ENCODE results near the gene ATP6V0C.

ATP6V0C gene

DNA sequence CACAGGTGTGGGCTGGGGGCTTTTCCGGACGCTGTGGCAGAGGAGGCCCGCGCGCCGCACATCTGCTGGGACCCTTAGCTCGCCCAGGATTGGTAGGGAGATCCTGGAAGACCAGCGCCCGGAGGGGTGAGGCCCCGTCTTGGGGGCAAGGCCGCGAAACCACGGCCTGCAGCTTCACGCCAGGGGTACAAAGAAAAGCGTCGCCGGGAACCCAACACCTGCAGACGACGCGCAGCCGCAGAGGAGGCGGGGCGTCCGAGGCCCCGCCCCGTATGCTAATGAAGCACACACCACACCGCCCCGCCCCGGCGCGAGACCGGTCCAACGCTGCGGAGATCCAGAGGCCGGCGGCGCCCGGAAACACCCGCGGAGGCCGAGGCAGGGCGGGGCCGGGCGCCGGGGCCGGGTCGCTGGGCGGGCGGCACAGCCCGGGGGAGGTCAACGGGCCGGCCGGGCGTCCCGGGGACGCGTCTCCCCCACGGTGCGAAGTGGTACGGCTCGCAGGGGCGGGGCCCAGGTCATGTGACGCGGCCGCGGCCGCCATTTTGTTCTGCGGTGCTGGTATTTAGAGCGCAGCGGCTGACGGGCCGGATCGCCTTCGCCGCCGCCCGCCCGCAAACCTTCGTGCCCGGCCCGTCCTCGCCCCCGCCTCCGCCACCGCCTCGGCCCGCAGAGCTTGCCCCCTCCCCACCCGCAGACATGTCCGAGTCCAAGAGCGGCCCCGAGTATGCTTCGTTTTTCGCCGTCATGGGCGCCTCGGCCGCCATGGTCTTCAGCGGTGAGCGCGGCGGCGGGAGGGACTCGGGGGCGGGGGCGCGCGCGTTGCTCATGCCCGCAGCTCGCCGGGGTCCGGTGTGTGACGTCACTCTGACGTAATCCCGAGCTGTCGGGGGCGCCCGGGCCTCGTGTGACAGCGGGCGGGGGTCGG, at the start of gene ATP6V0C:
ATP6V0C (plus strand) TSS at position 548 of the 928 bp plus-strand sequence; CDS start at position 700, 152 bp downstream.
- peak; percentile 94 to 95 for DNase-seq

- no peak for DNase-seq
These were observed 49.4 kb upstream of the ATP6V0C start for GRCh38 chr16:2464333-2464732.

DNA sequence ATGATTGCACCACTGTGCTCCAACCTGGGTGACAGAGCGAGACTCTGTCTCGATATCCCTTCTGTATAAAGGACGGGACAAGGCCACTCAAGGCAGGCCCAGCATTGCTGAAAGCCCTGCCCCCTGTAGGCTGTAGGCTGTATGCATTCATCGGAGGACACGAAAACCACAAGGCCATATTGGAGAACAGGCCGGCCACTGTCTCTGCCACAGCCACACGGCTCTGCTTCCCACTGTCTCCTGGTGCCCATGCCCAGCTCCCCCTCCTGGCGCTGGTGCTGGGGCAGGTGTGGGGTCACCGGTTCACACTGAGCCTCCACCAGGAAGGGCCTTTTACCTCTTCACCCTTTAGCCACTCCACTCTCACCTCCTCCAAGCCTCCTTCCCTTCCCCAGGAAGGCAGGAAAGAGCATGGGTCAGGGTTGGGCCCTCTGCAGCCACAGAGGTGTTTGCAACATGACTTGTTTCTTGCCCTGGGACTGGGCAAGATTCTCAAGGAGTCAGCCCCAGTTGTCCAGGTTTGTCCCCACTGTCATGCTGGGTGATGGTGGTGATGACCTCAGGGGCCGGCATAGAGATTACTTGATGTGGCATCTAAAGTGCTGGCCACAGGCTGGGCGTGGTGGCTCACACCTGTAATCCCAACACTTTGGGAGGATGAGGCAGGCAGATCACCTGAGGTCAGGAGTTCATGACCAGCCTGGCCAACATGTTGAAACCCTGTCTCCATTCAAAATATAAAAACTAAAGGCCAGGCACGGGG, 47.9 kb upstream of the ATP6V0C start:
- no peak for DNase-seq

- DNase-seq: no peak
These were observed 46.9 kb upstream of the ATP6V0C start for GRCh38 chr16:2466667-2467527.

DNA sequence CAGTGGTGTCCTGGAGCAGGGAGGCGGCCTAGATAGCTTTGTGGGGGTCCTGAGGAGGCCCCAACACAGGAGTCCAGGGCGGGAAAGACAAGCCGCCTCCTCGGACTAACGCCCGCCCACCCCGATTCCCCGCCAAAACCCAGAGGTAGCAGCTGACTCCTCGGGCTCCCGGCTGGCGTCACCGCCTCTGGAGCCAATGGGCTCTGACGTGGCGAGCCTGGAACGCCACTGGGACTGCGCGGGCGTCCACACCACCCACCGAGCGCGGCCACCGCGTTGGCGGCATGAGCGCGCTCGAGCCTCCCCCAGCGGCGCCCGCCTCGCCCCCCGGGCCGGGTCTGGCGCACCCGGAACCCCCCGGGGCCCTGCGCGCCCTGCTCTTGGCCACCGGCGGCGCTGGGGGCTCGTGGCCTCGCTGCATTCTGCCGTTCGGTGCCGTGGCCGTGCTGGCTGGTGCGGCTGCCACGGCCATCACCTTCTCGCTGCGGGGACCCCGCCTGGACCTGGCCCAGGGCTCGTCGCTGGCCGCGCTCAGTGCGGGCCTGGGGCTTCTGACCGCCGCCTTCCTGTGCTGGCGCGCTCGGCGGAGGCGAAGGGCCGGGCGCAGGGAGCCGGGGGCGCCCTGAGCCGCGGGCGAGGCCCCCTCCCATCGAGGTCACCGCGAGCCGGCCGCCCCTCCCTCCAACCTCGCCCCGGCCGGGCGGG, 46.1 kb upstream of the ATP6V0C start:
- peak in 1 of 2 experiments; percentile 56 for DNase-seq

GRCh38 chr16:2468233-2468724, 45.5 kb upstream of the ATP6V0C start:
- no peak for DNase-seq

DNA sequence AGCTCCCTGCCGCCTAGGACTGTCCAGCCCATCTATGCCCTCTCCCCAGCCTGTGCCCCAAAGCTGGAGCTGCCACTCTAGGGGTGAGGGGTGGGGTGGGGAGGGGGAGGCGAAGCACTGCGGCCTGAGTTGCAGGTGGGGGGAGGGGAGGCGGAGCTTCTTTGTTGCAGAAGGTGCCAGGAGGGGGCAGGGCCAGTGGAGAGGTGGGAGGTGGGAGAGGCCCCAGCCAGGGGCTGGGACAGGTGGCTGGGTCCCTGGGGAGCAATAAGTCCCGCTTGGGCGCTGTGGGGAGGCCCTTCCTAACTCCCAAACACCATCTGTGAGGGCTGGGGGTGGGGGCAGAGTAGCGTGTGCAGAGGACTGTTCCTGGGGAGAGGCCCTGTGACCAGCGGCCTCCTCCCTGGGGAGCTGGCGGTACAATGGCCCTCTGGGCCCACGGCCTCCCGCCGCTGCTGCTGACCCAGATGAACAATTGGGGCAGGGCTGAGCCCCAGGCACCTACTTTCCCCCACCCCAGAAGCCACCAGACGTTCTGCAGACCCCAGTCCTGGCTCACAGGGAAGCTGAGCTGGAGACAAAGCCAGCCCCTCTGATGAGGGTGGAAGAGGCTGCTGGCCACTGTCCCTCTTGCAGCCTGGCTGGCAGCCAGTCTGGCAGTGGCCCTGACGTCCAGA, 44.9 kb upstream of the ATP6V0C start:
- no peak for DNase-seq

DNA sequence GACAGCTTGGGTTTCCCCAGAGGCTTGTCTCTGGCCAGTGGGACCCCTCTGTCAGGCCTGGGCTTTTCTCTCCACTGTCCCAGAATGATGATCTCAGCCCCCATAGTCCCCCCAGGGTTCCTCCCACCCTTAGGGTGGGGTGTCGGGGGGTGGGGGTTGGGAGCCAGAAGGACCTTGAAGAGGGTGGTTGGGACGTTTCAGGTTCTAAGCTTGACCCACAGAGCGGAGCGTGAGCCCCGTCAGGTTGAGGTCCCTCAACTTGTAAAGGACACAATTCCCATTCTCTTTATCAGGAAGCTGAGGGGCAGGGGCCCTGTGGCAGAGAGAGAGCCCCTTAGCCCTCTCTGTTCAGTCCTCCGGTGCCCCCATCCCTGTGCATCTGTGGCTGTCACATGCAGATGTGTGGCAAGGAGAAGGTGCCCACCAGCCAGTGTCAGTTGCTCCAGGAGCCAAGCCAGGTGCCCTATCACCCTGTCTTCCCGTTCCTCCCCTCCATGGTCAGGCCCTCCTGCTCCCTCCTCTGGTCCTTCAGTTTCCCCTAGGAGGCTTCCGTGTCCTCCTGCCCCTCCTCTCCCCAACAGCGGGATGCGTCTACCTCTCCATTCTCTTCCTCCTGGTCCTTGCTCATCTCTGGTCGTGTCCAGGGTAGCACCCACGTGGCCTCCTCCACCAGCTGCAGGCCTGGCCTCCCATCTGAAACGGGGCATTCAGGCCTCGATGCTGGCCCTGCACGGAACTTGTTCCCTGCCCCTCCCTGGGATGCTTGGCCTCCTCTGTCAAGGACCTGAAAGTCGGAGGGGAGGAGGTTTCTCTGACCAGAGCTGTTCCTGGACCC, 44.1 kb upstream of the ATP6V0C start:
- no peak for DNase-seq

DNA sequence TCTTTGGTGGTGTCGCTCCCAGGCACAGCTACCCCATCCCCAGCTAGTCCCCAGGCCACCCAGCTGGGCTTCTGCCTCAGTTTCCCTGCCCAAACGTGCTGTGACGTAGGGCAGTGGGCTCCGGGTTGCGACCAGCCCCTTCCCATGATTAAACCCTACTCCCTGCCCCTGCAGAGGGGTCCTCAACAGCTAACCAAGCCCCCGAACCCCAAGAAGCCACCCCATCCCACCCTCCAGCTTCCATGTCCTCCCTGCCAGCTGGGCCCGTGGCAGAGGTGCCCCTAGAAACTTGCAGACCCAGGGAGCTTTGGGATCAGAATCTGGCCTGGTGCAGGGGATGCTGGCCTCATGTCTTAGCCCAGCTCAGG, 43.5 kb upstream of the ATP6V0C start:
- DNase-seq: no peak

DNA sequence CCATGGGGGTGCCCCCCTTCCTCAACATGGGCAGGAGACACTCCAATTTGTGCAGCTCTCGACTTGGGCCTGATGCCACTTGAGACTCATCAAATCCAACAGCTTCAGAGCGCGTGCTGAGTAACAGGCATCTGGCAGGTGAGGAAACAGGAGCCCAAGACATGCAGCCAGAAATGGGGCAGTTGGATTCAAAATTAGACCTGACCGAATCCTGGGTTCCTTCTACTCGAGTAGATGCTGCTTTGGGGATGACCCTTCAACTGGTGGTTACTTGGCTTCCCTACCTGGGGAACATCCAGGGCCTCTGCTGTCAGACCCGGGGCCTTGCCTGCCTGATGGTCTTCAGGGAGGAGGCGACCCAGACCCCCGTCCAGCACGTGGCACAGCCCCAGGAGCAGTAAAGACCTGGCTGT, 43.1 kb upstream of the ATP6V0C start:
- DNase-seq: no peak

- no peak for DNase-seq
These were observed 42.6 kb upstream of the ATP6V0C start, which contains the start of gene NTN3 for GRCh38 chr16:2471016-2471652. Gene NTN3, plus strand, starts transcription at chr16:2471297. Its CDS starts 405 bp downstream, at chr16:2471702.

DNA sequence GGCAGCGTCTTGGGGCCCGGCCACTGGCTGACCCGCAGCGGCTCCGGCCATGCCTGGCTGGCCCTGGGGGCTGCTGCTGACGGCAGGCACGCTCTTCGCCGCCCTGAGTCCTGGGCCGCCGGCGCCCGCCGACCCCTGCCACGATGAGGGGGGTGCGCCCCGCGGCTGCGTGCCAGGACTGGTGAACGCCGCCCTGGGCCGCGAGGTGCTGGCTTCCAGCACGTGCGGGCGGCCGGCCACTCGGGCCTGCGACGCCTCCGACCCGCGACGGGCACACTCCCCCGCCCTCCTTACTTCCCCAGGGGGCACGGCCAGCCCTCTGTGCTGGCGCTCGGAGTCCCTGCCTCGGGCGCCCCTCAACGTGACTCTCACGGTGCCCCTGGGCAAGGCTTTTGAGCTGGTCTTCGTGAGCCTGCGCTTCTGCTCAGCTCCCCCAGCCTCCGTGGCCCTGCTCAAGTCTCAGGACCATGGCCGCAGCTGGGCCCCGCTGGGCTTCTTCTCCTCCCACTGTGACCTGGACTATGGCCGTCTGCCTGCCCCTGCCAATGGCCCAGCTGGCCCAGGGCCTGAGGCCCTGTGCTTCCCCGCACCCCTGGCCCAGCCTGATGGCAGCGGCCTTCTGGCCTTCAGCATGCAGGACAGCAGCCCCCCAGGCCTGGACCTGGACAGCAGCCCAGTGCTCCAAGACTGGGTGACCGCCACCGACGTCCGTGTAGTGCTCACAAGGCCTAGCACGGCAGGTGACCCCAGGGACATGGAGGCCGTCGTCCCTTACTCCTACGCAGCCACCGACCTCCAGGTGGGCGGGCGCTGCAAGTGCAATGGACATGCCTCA, 41.9 kb upstream of the ATP6V0C start:
- no peak for DNase-seq

DNA sequence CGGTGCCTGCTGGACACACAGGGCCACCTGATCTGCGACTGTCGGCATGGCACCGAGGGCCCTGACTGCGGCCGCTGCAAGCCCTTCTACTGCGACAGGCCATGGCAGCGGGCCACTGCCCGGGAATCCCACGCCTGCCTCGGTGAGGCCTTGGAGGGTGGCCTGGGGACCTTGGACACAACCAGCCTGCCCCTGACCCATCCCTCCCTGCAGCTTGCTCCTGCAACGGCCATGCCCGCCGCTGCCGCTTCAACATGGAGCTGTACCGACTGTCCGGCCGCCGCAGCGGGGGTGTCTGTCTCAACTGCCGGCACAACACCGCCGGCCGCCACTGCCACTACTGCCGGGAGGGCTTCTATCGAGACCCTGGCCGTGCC, 41.3 kb upstream of the ATP6V0C start:
- no peak for DNase-seq

GRCh38 chr16:2472885-2473445, 40.8 kb upstream of the ATP6V0C start:
- no peak for DNase-seq

- peak in 1 of 2 experiments; percentile 53 for DNase-seq
These were observed 40.3 kb upstream of the ATP6V0C start for GRCh38 chr16:2473446-2473926.

- DNase-seq: peak; percentile 72 to 77
These were observed 39.5 kb upstream of the ATP6V0C start for GRCh38 chr16:2473999-2474876.

GRCh38 chr16:2474877-2475412, 38.8 kb upstream of the ATP6V0C start, which contains the start of gene TBC1D24:
Gene TBC1D24, plus strand, starts transcription at chr16:2475127. Its CDS starts 21,022 bp downstream, at chr16:2496149.
- peak; percentile 88 to 91 for DNase-seq
